Measurements from ENCODE around the gene ANXA2.
"Not testable (repeated sequence)": the region's sequence is repeated elsewhere in the genome, so short reads cannot be mapped to it uniquely, and the experiment has no call there.

Gene ANXA2

DNA sequence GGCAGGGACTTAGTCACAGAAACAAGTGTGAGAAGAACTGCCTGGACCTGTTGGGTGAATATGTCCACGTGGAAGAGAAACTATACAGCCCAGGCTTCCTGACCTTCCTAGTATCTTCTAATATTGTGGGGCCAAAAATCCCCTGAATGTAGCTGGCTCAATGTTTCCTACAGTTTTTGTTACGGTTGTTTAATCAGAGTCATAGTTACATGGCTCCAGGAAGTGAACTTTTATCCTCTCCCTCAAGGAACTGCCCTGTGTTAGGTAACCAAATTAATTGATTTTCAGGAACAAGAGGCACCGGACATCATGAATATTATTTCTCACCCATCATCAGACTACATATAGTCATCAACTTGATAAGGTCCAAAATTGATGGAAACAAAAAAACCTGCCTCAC is 59.0 kb downstream of the ANXA2 start:
- DNase-seq, result no peak

DNA sequence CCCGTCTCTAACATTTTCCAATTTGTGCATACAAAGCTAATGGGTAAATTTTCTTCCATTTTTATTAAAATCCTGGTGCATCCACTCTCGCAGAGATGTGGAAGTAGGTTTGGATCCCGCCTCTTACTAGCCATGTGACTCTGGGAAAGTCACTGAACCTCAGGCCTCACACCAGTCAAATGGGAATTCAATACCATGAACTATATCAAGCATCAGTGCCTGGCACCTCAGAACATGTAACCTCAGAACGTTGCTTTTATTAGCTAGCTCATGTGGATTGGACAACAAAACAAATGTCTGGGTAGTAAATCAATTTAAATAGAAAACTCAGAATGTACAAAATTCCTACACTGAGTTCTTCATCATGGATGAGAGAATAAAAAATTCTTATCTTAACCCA is 60.7 kb downstream of the ANXA2 start:
- DNase-seq, result no peak

DNA sequence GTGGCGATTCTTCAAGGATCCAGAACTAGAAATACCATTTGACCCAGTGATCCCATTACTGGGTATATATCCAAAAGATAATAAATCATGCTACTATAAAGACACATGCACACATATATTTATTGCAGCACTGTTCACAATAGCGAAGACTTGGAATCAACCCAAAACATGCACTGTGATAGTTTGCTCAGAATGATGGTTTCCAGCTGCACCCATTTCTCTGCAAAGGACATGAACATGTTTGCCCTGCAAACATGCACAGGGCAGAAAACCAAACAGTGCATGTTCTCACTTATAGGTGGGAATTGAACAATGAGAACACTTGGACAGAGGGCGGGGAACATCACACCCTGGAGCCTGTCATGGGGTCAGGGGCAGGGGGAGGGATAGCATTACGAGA is 62.5 kb downstream of the ANXA2 start:
- DNase-seq, result not testable (repeated sequence)

DNA sequence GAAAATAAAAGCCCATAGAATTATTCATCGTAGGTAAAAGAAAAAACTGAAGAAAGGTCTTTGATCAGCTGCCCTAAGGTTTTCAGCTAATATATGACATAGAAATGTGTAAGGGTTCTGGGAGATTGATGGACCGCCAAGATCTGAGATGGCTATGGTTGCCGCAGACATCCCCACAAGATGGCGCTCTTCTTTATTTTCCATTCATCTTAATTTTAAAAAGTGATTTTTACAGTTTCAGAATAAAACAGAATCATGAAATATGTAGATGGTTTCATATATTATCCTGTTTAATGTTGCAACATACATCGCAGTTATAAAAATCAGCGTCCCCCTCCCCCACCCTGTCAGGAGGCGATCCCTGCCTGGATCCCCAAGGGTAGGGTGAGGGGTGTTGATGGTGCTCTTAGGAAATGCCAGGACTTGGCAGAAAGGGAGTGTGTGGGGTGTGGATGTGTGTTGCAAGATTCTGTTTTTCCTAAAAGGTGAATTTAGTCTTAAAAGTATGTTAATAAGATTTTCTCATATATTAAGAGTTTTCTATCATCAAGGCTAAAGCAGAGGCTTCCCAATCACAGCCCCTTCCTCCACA is 68.8 kb downstream of the ANXA2 start:
- DNase-seq, result no peak

DNA sequence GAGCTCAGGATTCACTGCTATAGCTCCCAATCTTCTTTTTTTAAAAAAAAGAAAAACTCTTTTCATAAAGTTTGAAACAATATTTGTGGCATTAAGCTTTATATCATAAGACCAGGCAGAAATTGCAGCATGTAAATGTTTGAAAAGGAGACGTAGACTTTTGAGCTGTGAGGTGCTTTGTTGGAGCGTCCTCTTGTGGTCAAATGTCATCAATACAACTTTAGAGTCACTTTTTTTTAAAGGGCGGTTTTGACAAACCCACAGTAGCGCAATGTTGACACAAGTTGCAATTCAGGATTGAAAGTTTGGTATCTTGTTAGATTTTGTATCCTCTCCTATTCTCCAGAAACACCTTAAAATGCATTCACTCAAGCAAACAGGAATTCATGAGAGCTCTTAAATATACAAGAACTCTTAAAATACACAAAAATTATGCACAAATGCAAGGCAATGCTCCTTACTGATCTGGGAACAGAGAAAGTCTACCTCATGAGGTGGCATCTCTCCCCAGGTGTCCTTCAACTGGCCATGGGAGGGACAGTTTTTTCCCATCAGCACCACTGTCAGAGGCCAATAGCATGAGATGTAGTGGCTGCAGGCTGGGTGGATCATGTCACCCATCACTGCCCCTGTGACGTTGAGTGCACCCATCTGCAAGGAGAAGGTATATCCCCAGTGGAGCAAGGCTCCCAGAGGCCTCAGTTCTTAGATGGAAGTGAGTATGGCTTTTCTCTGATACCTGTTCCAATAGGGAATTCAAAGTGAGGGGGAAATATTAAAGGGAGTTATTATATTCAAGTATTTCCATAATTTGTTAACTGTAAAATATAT is 70.7 kb downstream of the ANXA2 start:
- DNase-seq, result no peak

DNA sequence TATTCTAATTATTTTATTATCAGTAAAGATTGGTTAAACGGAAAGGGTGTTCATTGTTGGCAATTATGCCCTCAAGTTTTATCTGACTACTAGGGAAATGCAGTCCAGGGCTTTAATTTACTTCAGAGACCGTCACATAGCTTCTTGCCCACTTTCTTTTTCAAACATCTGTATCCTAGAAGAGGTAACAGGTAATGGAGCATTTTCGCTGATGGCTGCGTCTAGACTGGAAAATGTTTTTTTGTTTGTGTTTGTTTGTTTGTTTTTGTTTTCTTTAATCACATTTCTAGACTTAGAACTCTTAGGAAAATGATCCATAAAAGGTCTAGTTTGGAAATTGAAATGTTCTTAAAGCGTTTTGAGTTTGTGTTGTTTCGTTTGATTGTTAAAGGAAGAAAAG is 71.4 kb downstream of the ANXA2 start:
- DNase-seq, result no peak

DNA sequence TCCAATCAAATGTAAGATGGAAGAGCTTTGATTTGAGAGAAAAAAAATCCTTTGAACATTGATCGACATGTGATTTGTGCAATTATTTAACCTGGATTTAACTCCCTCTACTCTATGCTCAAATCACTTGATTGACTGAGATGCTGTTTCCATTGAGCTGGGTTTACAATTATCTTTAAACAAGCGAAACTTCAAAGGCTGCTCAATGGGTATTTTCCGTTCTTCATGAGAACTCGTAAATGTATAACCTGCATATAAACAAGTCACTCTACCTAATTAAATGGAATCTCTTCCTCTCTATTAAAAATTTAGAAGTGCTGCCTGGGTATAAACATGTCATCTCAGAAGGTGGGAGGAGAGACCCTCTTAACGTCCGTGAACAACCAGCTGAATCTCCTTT is 71.9 kb downstream of the ANXA2 start:
- DNase-seq, result no peak

DNA sequence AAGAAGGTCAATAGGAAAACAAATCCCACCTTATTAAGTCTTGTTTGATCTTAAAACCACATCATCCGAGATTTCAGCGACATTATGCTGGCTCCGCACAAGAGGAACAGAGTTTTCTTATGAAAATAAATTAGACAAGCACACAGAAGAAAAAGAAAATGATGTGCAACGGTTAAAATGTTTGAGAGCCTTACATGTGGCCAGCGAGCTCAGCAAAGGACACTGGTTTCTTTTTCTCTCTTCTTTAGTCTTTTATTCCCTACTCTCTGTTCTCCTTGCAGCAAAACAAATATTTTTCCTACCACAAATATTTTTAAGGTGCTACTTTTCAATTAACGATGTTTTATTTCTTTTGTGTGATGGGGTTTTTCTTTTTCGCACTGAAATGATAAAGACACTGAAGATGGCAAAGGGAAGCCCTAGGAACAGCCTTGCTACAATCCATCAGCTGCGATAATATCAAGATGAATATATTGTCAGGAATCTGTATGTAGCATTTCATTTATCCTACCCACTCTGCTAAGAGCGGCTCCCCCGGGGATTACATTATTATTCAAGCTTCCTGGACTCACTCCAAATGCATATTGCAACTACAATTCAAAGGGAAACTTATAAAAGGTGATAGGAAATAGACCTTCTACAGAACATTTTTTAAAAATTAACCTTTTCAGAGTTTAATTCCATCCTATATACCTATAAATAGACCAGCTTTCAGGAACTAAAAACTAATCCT is 72.9 kb downstream of the ANXA2 start:
- no peak for DNase-seq

DNA sequence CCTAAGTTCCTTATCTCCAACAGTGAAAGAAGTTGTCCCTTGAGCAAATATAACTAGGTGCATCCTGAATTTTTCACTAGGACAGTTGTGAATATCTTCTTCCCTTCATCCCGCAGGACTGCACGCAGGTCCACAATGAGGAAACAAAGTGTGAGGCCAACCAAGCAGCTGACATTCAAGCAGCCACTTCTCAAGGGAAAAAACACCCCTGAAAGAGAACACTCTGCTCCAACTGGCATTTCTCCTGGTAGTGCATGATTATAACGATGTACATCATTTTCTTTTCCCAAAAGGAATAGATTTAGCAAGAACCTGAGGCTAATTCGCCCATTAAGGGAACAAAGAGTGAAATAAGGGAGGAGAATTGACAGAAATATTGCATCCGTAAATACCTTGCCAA is 74.5 kb downstream of the ANXA2 start:
- no peak for DNase-seq

DNA sequence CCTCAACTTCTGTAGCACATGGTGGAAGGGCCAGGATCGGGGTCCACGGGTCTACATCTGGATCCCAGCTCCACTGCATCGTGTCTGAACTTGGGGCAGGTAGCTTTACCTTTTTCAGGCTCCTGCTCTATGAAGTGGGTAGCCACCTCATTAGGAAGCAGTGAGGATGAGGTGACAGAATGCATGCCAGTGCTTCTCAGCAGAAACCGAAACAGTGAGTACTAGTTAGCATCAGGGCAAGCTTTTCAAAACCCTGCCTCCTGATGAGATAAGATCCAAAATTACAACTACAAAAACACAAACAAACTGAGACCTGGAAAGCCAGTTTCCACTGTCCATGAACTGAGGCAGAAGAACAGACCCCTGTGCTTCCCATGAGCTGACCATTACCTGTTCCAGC is 77.4 kb downstream of the ANXA2 start:
- DNase-seq, result no peak

DNA sequence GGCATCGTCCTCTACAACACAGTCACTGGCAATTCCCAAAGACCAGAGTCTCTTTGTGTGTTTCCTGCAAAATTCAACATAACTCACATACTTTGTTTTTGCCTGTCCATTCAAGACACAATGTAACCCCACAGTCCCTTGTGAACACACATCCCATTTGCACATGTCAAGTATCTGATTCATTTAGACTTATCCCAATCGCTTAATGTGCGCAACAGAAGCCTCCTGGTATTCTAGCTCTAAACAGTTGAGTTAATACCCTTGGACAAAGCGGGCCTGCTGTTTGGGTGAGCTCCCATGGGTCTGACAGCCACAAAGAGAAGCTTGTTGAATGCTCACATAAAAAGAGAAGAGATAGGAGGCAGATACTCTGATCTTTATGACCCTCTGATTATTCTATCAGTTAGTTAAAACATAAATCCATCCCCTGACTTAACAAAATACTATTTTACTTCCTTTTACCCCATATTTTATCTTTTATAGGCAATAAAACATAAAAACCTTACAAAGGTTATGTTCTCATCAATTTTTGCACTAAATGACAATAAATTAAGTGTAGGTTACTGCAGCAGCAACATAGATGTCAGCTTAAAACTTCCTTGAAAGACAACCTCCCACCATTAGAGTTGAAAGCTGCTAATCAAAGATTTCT is 79.4 kb downstream of the ANXA2 start:
- no peak for DNase-seq

DNA sequence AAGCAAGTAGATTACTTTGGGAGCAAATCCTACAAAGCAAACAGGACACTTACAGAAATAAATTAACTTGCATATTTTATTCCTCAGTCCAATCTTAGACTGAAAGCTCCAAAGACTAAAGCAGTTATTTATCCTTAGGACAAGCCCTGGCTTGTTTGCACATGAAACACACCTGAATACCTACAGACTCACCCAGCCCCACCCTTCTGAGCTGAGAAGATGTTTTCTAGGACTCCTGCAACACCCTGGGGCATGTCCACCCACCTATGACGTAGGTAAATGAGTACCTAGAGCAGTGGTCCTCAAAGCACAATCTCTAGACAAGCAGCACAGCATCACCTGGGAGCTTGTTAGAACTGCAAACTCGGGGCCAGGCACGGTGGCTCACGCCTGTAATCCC is 80.8 kb downstream of the ANXA2 start:
- no peak for DNase-seq

DNA sequence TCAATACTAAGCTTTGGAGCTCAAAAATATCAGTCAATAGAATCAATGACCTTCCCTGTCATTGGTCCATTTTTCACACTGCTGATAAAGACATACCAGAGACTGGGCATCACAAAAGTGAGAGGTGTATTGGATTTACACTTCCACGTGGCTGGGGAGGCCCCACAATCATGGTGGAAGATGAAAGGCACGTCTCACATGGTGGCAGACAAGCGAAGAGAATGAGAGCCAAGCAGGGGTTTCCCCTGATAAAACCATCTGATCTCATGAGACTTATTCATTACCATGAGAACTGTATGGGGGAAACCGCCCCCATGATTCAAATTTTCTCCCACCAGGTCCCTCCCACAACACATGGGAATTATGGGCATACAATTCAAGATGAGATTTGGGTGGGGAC is 81.9 kb downstream of the ANXA2 start:
- DNase-seq, result no peak

DNA sequence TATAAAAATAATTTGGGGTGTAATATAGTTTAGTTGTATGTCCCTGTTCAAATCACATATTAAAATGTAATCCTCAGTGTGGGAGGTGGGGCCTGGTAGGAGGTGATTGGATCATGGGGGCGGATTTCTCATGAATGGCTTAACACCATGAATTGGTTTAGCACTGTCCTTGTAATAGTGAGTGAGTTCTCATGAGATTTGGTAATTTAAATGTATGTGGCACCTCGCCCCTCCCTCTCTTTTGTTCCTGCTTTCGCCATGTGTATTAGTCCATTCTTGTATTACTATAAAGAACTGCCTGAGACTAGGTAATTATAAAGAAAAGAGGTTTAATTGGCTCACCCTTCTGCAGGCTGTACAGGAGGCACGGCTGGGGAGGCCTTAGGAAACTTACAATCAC is 83.9 kb downstream of the ANXA2 start:
- no peak for DNase-seq

DNA sequence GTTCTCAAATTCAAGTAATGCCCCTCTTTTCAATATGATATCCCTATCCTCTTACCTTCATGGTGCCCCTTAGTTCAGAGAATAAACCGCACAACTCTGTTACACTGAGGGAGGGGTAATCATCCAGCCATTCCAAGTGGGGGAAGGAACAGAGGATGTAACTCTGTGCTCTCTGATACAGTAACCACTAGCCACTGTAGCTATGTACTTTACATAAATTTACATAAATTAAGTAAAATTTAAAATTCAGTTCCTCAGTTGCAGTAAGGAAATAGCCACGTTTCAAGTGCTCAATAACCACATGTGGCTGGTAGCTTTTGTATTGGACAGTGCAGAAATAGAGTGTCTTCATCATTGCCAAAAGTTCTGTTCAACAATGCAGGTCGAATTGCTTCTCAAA is 90.8 kb downstream of the ANXA2 start:
- DNase-seq, result no peak

DNA sequence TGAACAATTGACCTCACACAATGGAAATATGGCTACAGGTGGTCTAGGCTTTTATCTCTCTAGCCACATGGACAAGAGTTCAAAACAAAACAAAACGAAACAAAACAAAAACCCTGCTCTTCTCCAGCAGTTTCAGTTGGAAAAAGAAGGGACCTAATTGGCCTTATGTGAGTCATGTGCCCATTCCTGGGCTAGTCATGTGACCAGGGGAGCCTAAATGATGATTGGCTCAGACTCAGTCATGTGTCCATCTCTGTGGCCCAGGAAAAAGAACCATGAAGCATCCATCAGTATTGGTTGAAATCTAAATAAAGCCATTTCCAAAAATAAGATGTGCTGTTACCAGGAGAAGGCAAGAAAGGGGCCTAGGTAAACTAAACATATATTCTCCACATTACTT is 96.8 kb downstream of the ANXA2 start:
- DNase-seq, result no peak

DNA sequence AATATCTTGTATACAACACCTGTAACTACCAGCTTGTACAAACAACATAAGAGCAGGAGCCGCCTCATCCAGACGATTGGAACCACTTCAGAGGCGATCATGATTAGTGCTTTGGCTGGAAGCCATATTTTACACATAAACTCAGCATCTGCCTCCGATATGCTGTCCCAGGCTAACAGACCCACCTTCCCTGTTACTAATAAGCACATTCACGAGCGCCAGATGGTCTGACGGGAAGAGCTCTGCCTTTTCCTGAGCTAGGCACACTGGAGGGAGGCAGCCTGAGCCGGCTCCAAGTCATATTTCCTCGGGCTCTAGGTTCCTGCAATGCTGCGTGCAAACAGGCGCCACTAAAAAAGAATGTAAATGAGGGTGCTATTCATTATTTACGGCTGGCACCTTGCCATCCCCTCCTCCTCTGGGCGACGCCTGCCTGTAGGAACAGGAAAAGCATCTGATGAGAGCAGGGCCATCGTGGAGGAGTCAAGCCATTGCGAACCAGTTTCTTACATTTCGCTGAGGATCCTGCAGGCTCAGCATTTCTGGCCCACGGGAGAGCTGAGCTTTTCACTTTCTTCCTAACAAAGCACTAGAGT is 98.2 kb downstream of the ANXA2 start:
- peak; percentile 79 for DNase-seq
